SK-N-SH (cell line): ENCODE measurements around the gene ANKRD36C.
"Not testable (repeated sequence)": the region's sequence is repeated elsewhere in the genome, so short reads cannot be mapped to it uniquely, and the experiment has no call there.

Experiments
- CTCF ChIP-seq: fragments of 200-600 bp; sonication (generic); IDR thresholded peaks from 2 replicates; pipeline ENCODE4 v1.6.1; 2017; ENCODE audit warnings: antibody characterized with exemption, mild to moderate bottlenecking, moderate library complexity
- EP300 ChIP-seq, 2 experiments: IDR thresholded peaks; 2 replicates each; pipeline versions ENCODE4 v1.4.0 to v1.6.1; 2012; ENCODE audit warnings: borderline replicate concordance in 1 of 2, low read depth in 1 of 2, low read length in 1 of 2
- EZH2phosphoT487 ChIP-seq: fragments of 200-600 bp; sonication (generic); IDR thresholded peaks from 2 replicates; pipeline ENCODE4 v1.6.1; 2017; ENCODE audit warnings: low read depth, mixed run types, mild to moderate bottlenecking, antibody characterized with exemption, moderate library complexity, borderline replicate concordance
- MXI1 ChIP-seq: IDR thresholded peaks from 2 replicates; pipeline ENCODE4 v1.6.1; 2012; ENCODE audit warnings: mild to moderate bottlenecking, low read depth, low read length, improper control_type of control experiment
- NRF1 ChIP-seq: IDR thresholded peaks from 2 replicates; pipeline ENCODE4 v1.6.1; 2012; ENCODE audit warnings: low read depth, mild to moderate bottlenecking, low read length
- POLR2AphosphoS5 ChIP-seq: IDR thresholded peaks from 2 replicates; pipeline ENCODE4 v1.6.1; 2012; ENCODE audit warnings: low read depth, low read length
- REST ChIP-seq: IDR thresholded peaks from 2 replicates; pipeline ENCODE4 v1.6.1; 2012; ENCODE audit warnings: mild to moderate bottlenecking, low read depth, low read length, moderate library complexity
- SMC3 ChIP-seq: IDR thresholded peaks from 2 replicates; pipeline ENCODE4 v1.6.1; 2012; ENCODE audit warnings: low read depth, low read length, improper control_type of control experiment
- TEAD4 ChIP-seq: IDR thresholded peaks from 2 replicates; pipeline ENCODE4 v1.4.0; 2012; ENCODE audit warnings: mild to moderate bottlenecking, borderline replicate concordance; ENCODE audit not compliant: insufficient read depth

- TF ChIP-seq SMC3; MXI1; TEAD4; POLR2AphosphoS5; CTCF; REST; EP300 (IDR thresholded peaks at IDR 0.05; ENCODE audit: borderline replicate concordance in 1 of 2, low read depth in 1 of 2, low read length in 1 of 2); NRF1; EZH2phosphoT487: not testable (repeated sequence)
Measured at GRCh38 chr2:96010320-96011128, 18.9 kb upstream of the ANKRD36C start.
